ENCODE data around the gene PKNOX2.

The PKNOX2 gene

DNA sequence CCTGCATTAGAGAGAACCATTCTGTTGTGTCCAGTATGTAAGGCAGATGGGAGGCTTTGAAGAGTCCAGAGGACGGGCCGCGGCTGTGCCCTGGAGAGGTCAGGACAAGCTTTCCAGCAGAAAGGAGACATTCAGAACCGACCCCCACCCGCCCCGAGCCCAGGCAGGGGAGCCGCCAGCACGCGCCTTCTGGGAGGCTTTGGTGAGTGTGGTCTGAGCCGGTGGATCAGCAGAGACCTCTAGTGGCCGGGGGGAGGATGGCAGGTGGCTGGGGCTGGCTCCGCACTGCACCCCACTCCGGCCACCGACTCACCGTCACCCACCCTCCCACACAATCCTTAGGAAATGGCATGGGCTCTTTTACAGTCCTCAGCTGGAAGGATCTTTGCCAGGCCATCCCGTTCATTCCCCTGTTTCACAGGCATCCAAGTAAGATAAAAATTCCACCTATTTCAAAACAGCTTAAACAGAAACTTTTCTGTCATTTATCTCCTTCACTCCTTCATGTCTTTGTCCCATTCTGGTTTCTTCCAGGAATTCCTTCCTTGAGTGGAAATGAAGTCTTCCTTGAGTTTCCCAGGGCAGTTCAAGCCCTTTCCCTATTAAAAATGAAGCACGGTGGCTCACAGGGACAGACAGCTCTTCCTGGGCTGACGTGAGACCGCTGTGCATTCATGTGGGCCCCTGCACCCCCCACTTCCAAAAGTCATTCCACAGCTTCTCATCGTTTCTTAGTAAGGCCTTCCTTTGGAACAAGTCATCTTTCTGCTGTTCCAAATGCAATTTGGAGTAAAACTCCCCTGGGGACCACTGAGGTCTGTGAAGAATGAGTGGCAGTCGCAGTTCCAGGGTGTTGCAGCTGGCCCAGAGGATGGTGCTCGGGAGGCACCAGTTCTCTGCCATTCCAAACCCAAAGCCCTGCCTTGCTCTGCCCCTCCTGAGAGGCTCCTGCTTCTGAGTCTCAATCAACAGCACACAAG, 240.6 kb downstream of the PKNOX2 start:
- DNase-seq (ENCODE audit: low spot score): peak; percentile 11

DNA sequence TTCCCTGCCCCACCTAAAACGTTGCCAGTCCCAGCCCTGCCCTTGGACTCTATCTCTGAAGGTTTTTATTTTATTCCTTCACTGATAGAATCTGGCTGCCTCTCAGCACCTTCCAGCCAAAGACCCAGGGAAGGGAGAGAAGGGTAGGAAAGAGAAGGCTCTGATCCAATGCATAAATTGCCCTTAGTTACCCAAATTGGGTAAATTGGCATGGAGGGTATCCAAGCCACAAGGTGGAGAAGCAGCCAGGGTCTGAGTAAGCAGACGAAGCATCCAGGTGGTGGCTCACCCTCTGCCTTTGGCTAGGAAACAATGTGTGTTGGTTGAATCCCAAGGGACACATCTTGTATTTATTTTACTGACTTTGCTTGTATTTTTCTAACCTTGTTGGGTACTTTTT, 242.5 kb downstream of the PKNOX2 start:
- no peak for DNase-seq (ENCODE audit: low spot score)

DNA sequence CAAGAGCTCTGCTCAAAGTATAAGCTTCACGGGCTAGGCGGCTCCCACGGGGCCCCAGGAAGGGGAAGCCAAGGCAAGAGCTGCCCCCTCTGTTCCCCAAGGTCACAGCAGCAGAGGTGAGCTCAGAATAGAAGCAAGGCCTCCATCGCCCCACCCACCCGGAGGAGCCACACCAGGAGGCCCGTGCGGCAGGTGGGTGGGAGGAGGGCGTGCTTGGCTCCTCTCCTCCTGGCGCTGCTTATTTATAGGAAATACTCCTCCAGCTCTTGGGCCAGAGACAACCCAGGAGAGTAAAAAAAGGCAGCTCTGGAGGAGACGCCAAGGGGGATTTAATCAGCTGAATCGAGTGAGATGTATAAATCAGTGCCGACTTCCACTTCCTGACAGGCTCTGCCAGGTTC, 243.8 kb downstream of the PKNOX2 start:
- DNase-seq (ENCODE audit: low spot score): no peak

DNA sequence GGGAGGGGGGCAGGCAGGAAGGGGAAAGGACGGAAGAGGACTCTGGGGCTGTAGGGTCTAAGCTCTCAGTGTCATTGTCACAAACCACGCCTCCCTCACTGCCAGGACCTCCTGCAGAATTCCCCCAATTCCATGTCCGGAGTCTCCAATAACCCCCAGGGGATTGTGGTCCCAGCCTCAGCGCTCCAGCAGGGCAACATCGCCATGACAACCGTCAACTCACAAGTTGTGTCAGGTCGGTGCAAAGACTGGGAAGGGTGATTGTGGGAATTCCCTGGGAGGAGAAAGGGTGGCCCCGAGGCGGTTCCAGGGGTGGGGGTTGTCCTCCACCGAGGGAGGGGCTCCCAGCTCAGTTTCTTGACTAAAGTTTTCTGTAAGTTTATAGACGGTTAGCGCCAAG, 245.5 kb downstream of the PKNOX2 start:
- DNase-seq (ENCODE audit: low spot score): no peak

DNA sequence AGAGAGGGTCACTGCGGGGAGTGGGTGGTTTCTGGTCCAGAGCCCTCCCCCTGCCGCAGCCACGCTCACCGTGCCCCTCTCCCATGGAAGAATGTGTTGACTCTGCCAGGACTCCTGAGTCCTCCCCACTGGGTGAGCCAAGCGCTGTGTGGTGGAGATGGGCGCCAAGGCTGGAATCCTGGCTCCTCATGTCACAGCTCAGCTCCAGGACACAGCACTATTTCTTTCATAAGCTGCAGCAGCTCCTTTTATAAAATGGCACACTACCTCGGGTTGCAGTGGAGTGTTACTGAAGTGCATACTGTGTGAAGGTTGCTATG, 247.6 kb downstream of the PKNOX2 start:
- DNase-seq (ENCODE audit: low spot score): no peak

DNA sequence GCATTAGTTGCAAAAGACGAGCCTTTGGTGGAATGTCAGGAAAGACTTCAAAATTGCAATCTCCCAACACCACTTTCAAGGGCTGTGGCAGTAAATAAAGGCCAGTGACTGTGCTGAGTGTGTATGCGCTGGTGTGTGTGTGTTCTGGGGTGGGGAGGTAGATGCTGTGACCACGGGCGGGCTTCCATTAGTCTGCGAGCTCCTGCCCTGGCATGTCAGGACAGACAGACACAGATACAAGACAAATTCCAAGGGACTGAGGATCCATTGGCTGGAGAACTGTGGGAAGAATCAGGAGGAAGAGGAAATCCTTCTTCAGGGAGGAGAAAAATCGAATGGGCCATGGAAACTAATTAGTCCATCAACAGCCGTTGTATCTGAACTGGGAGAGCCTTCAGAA, 248.0 kb downstream of the PKNOX2 start:
- no peak for DNase-seq (ENCODE audit: low spot score)

DNA sequence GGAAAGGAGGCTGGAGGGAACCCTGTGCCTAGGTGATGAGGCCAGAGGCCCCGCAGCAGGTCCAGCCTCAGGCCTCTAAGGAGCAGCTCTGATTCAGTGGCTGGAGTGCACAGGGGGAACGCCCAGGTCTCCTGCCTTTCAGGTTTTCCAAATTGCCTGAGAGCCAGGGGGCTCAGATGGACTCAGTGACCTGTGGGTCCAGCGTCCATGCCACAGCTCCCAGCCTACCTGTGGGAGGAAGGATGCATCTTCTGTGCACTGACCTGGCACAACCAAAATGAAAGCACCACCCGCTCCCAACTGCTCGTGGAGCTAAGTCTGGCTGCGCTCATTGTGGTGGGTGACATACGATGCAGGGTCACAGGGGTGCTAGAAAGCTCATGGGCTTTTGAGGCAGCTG, 248.7 kb downstream of the PKNOX2 start:
- no peak for DNase-seq (ENCODE audit: low spot score)

DNA sequence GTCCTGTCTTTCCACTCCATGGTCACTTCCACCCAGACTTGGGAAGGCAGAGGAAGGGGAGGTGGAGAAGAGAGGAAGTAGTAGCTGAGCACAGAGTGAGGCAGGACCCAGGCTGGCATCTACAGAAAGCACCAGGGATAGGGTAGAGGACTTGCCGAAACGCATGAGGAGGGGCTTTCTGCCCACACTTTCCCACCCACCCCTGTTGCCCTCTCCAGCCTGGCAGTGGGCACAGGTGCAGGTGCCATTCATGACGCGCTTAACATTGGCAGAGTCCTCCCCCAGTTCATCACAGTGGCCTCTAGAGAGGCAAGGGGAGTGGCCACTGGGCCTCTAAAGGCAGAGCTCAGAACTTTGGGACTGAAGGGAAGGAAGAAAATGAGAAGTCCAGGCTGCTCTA, 249.6 kb downstream of the PKNOX2 start:
- DNase-seq (ENCODE audit: low spot score): no peak

DNA sequence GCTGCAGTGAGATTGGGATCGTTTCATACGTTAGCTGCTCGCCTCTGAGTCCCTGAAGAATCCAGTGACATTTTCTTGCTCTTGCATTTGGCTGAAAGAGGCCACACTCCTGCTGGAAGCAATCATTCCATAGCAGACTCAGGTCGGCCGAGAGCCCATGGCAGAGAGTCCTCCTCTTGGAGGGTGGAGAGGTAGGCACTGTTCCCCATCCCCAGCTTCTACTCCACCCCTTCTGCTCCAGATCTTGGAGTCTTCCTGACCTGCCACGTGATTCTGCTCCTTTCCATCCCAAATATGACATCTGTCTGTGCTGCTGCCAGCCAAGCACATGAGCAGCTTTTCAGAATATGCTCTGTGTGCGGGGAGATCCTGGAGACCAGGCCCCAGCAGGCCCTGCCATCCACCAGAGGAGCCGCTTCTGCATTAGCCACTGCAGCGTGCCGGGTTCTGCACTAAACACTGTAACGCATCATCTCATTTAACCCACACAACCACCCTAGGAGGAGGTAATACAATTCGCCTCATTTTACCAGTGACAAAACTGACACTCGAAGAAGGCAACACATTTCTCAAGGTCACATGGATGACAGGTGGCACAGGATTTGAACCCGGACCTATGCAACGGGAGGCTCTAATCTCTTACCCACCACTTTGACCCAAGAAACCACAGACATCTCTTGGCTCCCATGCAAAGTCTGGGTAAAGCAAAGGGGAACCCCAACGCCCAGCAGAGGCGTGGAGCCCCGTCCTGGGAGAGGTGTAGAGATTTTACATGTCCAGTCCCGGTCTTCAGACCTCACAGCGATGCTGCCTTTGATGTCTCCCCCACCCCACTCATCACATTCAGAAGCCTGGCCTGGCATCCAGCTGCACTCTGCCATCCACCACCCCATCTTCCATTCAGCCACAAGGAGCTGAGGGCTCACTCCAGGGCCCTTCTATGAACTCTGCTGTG, 252.7 kb downstream of the PKNOX2 start:
- no peak for DNase-seq (ENCODE audit: low spot score)

DNA sequence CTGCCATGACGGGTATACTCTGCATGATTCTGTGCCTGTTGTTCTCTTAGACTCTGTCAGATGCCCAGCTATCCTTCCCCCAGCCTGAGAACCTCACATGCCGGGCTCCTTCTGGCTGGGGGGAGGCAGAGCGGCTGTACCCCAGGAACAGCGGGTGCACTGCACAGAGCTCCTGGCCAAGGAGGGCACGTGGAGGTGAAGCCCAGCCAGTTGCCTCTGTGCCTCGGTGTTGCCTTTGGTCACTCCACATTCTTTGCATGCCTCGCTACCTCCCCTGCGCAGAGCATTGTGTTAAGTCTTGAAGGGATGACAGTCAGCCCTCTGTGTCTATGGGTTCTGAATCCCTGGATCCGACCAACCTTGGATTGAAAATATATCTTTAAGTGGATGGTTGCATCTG, 253.8 kb downstream of the PKNOX2 start:
- DNase-seq (ENCODE audit: low spot score): no peak

DNA sequence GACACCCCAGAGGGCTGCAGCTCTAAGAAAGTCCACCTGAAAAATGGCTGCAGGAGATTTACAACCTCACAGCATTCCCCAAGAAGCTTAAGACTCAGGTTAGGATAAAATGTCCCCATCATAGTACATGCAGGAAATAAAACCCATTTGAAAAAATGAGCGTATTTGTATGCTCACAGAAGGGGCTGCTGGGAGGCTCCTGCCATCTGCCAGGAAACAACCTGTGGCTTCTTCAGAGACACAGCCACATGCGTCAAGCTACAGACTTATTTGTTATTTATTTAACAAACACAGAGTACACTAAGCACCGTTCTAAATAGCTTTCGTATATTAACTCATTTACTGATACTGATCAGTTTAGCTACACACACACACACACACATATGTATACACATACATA, 258.1 kb downstream of the PKNOX2 start:
- no peak for DNase-seq (ENCODE audit: low spot score)

DNA sequence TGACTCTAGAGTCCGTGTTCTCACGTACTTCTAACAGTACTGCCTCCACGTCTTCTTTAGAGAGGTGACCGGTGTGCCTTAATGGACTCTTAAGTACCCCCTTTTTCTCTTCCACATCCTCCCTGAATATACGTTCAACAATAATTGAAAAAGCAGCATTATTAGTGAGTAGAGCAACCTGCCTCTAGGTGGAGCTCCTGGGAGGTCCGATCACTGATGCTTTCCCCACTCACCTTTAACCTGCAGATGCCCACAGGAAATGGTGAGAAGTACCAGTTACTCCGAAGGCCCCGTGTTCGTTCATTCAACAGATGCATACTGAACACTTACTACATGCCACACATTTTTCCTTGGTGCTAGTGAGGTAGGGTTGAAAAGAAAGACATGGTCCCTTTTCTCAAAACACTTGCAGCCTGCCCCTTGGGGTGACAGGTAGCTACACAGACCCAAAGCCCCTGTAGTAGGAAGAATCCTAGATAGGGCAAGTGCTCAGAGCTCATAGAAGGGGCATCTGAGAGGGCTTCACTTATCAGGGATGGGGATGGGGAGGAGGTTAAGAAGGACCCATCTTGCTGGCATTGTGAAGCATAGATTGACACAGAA, 258.8 kb downstream of the PKNOX2 start:
- DNase-seq (ENCODE audit: low spot score): no peak

DNA sequence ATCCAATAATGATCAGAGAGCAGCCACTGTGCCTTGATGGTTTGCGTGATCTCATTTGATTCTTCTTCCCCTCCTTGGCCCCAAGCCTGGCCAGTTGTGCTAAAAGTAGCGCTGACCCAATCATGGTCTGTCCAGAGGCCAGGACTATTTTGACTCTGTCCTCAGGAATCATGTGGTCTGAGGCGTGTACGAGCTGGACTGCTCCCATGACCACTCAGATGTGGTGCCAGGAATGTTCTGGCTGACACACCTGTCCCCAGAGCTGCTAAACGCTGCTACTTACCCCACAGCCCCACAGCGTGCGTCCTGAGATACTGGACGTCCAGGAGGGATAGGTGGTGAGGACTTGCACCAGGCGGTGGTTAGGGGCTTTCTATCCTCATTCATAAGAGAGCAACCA, 261.1 kb downstream of the PKNOX2 start:
- no peak for DNase-seq (ENCODE audit: low spot score)

DNA sequence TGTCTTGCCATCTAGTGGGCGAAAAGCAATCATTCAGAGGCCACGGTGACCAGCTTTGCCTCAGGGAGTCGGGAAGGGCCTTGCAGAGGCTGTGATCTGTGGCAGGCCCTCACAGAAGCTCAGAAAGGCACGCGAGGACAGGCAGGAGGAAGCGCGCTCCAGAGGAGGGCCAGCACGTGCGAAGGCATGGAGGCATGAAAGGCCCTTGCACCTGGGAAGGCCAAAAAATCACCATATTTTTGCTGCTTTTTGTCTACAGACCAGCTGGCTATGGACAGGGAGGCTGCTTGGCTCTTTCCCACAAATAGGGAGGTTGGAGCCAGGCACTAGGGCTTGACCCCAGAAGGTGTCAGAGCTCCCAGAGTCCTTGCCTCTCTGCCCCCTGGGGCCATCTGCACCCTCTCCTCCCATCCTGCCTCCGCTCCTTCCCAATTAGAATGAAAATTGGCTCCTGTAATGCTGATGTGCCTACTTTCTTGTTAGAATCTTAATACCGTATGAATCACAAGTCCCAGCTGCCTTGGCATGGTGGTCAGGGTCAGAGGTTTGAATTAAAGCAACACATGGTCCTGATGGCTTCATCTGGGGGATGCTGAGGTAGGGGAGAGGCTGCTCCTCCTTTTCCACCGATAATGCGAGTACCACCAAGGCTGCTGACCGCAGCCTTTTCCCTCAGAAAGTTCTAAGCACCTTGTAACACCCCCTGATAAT, 262.4 kb downstream of the PKNOX2 start:
- DNase-seq (ENCODE audit: low spot score): no peak

DNA sequence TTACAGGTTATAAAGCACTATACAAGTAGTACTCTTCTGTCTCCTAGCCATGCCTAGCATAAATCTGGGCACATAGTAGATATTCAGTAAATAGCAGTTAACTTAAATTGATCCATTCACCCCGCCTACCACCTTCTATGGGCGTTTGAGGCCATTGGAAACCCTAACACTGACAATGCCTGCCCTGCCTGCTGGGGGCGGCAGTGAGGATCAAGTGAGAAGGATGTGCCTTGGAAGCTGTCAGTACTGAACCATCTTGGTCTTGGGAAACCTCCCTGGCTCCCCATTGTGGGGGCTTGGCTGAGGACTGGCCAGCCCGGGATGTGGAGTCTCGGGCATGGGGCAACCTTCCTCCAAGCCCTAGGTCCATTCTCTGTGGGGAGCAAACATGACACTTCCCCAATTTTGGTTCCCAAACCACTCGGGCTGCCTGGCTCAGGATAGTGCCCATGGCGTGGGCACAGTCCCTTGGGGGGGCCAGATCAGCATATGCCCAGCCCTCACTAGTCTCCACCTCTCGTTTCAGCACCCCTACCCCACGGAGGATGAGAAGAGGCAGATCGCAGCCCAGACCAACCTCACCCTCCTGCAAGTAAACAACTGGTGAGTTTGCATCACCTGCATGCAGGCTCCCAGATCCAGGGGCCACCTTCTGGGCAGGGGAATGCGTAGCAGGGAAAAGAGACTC, 264.1 kb downstream of the PKNOX2 start:
- no peak for DNase-seq (ENCODE audit: low spot score)

DNA sequence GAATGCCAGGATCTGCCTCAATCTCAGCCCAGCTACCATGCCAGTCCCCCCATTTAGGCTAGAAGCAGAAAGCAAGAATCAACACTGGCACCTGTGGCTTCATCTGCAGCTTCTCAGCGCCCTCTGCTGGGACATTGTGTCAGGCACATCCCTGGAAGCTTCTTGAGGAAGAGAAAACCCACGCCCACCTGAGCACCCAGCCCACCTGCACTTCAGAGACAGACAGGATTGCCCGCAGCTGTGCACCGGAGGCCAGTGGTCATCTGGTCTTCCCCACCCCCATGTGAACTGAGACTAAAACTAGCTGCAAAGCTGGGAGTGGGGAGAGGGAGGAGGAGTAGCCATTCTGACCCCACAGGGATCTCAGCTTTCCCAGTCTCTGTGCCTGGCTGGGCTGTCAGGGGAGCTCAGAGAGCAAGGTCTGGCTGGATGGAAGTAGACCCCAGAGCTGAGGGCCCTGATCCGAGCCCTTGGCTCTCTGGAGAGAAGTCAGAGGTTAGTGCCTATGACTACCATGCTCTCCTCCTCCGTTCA, 264.7 kb downstream of the PKNOX2 start:
- peak; percentile 28 for DNase-seq (ENCODE audit: low spot score)

DNA sequence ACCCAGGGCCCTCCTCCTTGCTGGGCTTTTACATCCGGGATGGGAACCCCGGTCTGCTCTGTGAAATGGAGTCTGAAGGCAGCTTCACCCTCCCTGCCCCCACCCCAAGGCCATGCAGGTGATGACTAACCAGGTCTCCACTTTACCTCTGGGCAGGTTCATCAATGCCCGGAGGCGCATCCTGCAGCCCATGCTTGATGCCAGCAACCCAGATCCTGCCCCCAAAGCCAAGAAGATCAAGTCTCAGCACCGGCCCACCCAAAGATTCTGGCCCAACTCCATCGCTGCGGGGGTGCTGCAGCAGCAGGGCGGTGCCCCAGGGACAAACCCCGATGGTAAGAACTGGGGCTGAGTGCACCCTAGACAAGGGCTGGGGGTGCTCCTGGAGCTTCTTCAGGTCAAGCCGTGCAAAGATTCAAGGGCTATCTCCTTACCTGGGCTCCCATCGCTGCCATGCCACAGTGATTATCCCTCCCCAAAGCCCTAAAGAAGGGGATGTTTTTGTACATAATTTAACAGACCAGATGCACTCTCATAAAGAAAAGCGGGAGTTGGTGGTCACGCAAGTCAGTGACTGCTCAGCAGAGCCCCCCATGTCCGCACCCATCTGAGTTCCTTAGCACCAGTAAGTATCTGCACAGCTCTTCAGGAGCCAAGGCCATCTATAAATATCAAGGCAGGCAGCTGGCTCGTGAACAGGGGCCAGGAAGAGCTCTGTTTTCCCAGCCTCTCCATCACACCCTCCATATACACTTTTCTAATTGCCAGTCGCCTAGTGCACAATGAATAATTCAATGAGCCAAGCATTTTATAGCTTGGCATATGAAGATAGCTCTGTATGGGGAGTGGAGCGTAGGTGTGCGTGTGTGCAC, 265.5 kb downstream of the PKNOX2 start:
- no peak for DNase-seq (ENCODE audit: low spot score)

DNA sequence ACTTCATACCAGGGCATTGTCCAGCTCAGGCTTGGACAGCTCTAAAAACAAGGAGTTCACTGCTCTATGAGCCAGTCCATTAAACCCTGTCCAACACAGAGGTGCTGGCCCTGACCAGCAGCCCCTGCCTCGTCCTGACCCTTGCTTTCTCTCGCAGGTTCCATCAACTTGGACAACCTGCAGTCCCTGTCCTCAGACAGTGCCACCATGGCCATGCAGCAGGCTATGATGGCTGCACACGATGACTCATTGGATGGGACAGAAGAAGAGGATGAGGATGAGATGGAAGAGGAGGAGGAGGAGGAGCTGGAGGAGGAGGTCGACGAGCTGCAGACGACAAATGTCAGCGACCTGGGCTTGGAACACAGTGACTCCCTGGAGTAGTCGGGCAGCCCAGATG, 266.5 kb downstream of the PKNOX2 start:
- DNase-seq (ENCODE audit: low spot score): no peak

DNA sequence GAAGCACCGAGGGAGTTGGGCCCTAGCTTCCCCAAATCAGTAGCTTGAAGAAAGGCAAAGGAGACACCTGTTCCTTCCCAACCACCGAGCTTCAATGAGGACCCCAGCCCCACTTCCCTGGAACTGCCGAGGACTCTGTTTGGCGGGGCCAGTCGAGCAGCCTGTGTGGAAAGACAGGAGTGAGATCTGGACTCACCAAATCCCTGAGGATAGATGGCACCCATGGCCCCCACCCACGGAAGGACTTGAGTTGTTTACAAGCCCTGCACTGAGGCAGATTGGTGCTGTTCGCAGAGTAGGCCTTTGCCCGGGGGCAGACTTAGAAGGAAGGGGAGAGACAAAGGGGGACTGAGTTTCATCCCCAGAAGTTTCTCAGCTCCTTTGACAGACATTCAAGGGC, 266.9 kb downstream of the PKNOX2 start:
- no peak for DNase-seq (ENCODE audit: low spot score)
